Loucy (cell line): Measurements from ENCODE around the gene NAAA.

ENCODE experiments used
- CTCF ChIP-seq: fragments of 200-600 bp; sonication (generic); conservative IDR thresholded peaks from 2 replicates; pipeline ENCODE4 v1.5.1; 2014; ENCODE audit warnings: mild to moderate bottlenecking, antibody characterized with exemption, low read length
- EZH2phosphoT487 ChIP-seq: fragments of 200-600 bp; IDR thresholded peaks from 2 replicates; pipeline ENCODE4 v1.6.1; 2018; ENCODE audit warnings: antibody characterized with exemption, mild to moderate bottlenecking, moderate library complexity, borderline replicate concordance

DNA sequence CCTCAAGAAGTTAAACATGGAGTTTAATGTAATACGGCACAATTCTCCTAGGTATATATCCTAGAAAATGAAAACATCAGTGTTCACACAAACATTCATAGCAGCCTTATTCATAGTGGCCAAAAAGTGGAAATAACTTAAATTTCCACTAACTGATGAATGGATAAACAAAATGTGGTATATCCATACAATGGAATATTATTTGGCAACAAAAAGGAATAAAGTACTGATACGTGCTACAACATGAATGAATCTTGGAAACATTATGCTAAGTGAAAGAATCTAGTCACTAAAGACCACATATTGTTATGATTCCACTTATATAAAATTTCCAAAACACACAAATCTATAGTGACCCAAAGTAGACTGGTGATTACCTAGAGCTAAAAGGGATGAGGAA, 35.4 kb upstream of the NAAA start:
- TF ChIP-seq CTCF, result no peak
- no peak for TF ChIP-seq EZH2phosphoT487
